IgD-negative memory B cell (primary cell): ENCODE results near the gene SNAP47. TPM values are rescaled to one million over a fixed set of nuclear protein-coding genes. Genes with fewer than 3 reads are reported as not detected.
A peak's percentile ranks its signal among the peaks of the same experiment; 100 is the strongest.
"Not testable (repeated sequence)": the region's sequence is repeated elsewhere in the genome, so short reads cannot be mapped to it uniquely, and the experiment has no call there.

ENCODE experiments used
- H3K27ac Mint-ChIP-seq, 3 donors: one replicate each; pipeline ENCODE4 v1.8.0; 2020 to 2022; ENCODE audit warnings: mild to moderate bottlenecking in 3 of 3, mixed read lengths in 3 of 3, moderate library complexity in 1 of 3
- H3K27me3 Mint-ChIP-seq: one replicate; pipeline ENCODE4 v1.8.0; 2021; ENCODE audit warnings: mixed read lengths
- H3K36me3 Mint-ChIP-seq: one replicate; pipeline ENCODE4 v1.8.0; 2020; ENCODE audit warnings: mild to moderate bottlenecking, mixed read lengths
- H3K4me1 Mint-ChIP-seq, 3 donors: one replicate each; pipeline ENCODE4 v1.8.0; 2020 to 2022; ENCODE audit warnings: mixed read lengths in 3 of 3, mild to moderate bottlenecking in 1 of 3
- H3K4me3 Mint-ChIP-seq, 4 donors: one replicate each; pipeline ENCODE4 v1.8.0; 2020 to 2022; ENCODE audit warnings: mild to moderate bottlenecking in 4 of 4, mixed read lengths in 4 of 4, moderate library complexity in 3 of 4
- H3K9me3 Mint-ChIP-seq, 3 donors: one replicate each; pipeline ENCODE4 v1.8.0; 2020 to 2021; ENCODE audit warnings: mixed read lengths in 3 of 3, mild to moderate bottlenecking in 1 of 3
- polyA plus RNA-seq: library from polyadenylated mRNA; unstranded; fragments of 300-500 nt; fragmentation: Illumina TruSeq; gene quantifications from one replicate; pipeline ENCODE4 v1.2.3, GENCODE V29; 2021

SNAP47 gene
- polyA plus RNA-seq, result 42.9 TPM

- Mint-ChIP-seq H3K27me3 (no peaks in the 10 kb centered on the region), H3K27ac (peak within 1 kb of the TSS; percentile 76 to 90 (median 86)), H3K4me1 (peaks cover 26 to 28% (median 27%) of the 10 kb centered on the region in 3 donors), H3K36me3 (peaks cover 1% of the 10 kb centered on the region), H3K9me3 (no peaks in the 10 kb centered on the region), H3K4me3 (peak within 1 kb of the TSS; percentile 86 to 95 (median 94))
Observed at GRCh38 chr1:227734856-227735538, at the start of gene SNAP47, which contains the start of gene JMJD4. Gene SNAP47 (plus strand): TSS chr1:227735435. CDS start chr1:227747737, 12,302 bp downstream. Gene JMJD4 (minus strand): TSS chr1:227735302. CDS start chr1:227735273, 29 bp downstream.

GRCh38 chr1:227685807-227686206 lies 49.4 kb upstream of the SNAP47 start:
- H3K4me1 Mint-ChIP-seq, result no peaks in the 10 kb centered on the region
- peak overlapping the region in 1 of 4 donors; percentile 0 for H3K4me3 Mint-ChIP-seq
- H3K27me3 Mint-ChIP-seq, result no peaks in the 10 kb centered on the region
- peaks cover 1% of the 10 kb centered on the region for H3K36me3 Mint-ChIP-seq
- H3K27ac Mint-ChIP-seq, result no peak overlapping the region
- H3K9me3 Mint-ChIP-seq, result peaks cover 19 to 52% (median 42%) of the 10 kb centered on the region in 3 donors

GRCh38 chr1:227697321-227697864 lies 37.8 kb upstream of the SNAP47 start:
- H3K4me3 Mint-ChIP-seq, result no peak overlapping the region
- H3K27ac Mint-ChIP-seq, result no peak overlapping the region
- peaks cover 4% of the 10 kb centered on the region for H3K36me3 Mint-ChIP-seq
- peaks cover 32 to 52% (median 46%) of the 10 kb centered on the region in 3 donors for H3K9me3 Mint-ChIP-seq
- H3K27me3 Mint-ChIP-seq, result no peaks in the 10 kb centered on the region
- no peaks in the 10 kb centered on the region for H3K4me1 Mint-ChIP-seq

- not testable (repeated sequence) for H3K36me3 Mint-ChIP-seq, H3K27ac Mint-ChIP-seq, H3K27me3 Mint-ChIP-seq, H3K4me1 Mint-ChIP-seq
- peak overlapping the region in 1 of 4 donors; percentile 24 for H3K4me3 Mint-ChIP-seq
- peaks cover 27 to 57% (median 45%) of the 10 kb centered on the region in 3 donors for H3K9me3 Mint-ChIP-seq
Observed at GRCh38 chr1:227701631-227702030, 33.6 kb upstream of the SNAP47 start.

GRCh38 chr1:227707846-227708245 lies 27.4 kb upstream of the SNAP47 start:
- Mint-ChIP-seq H3K27ac (no peak overlapping the region), H3K27me3 (no peaks in the 10 kb centered on the region), H3K9me3 (peaks cover 2 to 38% (median 32%) of the 10 kb centered on the region in 3 donors), H3K4me3 (no peak overlapping the region), H3K4me1 (peaks cover 4 to 7% (median 5%) of the 10 kb centered on the region in 3 donors), H3K36me3 (peaks cover 7% of the 10 kb centered on the region)

- Mint-ChIP-seq H3K9me3 (peaks cover 2 to 33% (median 21%) of the 10 kb centered on the region in 3 donors), H3K4me1 (peaks cover 4 to 7% (median 5%) of the 10 kb centered on the region in 3 donors)
Observed at GRCh38 chr1:227709451-227709850, 25.8 kb upstream of the SNAP47 start.

GRCh38 chr1:227710474-227710873 lies 24.8 kb upstream of the SNAP47 start:
- H3K27ac Mint-ChIP-seq, H3K4me1 Mint-ChIP-seq, H3K27me3 Mint-ChIP-seq, H3K4me3 Mint-ChIP-seq, H3K36me3 Mint-ChIP-seq: not testable (repeated sequence)
- H3K9me3 Mint-ChIP-seq, result peaks cover 6 to 39% (median 22%) of the 10 kb centered on the region in 3 donors

More at GRCh38 chr1:227709451-227709850, 25.8 kb upstream of the SNAP47 start:
- H3K27ac Mint-ChIP-seq, result no peak overlapping the region
- no peak overlapping the region for H3K4me3 Mint-ChIP-seq
- H3K36me3 Mint-ChIP-seq, result peaks cover 7% of the 10 kb centered on the region
- no peaks in the 10 kb centered on the region for H3K27me3 Mint-ChIP-seq

GRCh38 chr1:227712648-227713047 lies 22.6 kb upstream of the SNAP47 start:
- Mint-ChIP-seq H3K27me3 (no peaks in the 10 kb centered on the region), H3K36me3 (peaks cover 10% of the 10 kb centered on the region), H3K4me3 (no peak overlapping the region), H3K9me3 (peaks cover 6 to 45% (median 29%) of the 10 kb centered on the region in 3 donors), H3K27ac (no peak overlapping the region), H3K4me1 (peaks cover 4 to 5% (median 5%) of the 10 kb centered on the region in 3 donors)

GRCh38 chr1:227718932-227719331 lies 16.3 kb upstream of the SNAP47 start:
- Mint-ChIP-seq H3K27me3 (peaks cover 2% of the 10 kb centered on the region), H3K4me3 (no peak overlapping the region), H3K27ac (no peak overlapping the region), H3K36me3 (peaks cover 4% of the 10 kb centered on the region), H3K4me1 (no peaks in the 10 kb centered on the region), H3K9me3 (peaks cover 13 to 64% (median 47%) of the 10 kb centered on the region in 3 donors)

- H3K27me3 Mint-ChIP-seq, result peaks cover 2% of the 10 kb centered on the region
- no peak overlapping the region for H3K4me3 Mint-ChIP-seq
- peaks cover 13 to 37% (median 34%) of the 10 kb centered on the region in 3 donors for H3K9me3 Mint-ChIP-seq
- no peak overlapping the region for H3K27ac Mint-ChIP-seq
- no peaks in the 10 kb centered on the region for H3K36me3 Mint-ChIP-seq
- H3K4me1 Mint-ChIP-seq, result peaks cover 0 to 11% (median 8%) of the 10 kb centered on the region in 3 donors
Observed at GRCh38 chr1:227723474-227723873, 11.8 kb upstream of the SNAP47 start.

- Mint-ChIP-seq H3K4me3 (peak overlapping the region in 1 of 4 donors; percentile 63), H3K9me3 (peaks cover 13 to 28% (median 24%) of the 10 kb centered on the region in 3 donors), H3K27me3 (peaks cover 2% of the 10 kb centered on the region), H3K27ac (no peak overlapping the region), H3K36me3 (no peaks in the 10 kb centered on the region), H3K4me1 (peaks cover 0 to 20% (median 14%) of the 10 kb centered on the region in 3 donors)
Observed at GRCh38 chr1:227725046-227725445, 10.2 kb upstream of the SNAP47 start.

- H3K4me3 Mint-ChIP-seq, result peak overlapping the region; percentile 19 to 90 (median 44)
- no peak overlapping the region for H3K27ac Mint-ChIP-seq
Observed at GRCh38 chr1:227726318-227726717, 8.9 kb upstream of the SNAP47 start.

GRCh38 chr1:227726924-227727599 lies 8.2 kb upstream of the SNAP47 start:
- no peaks in the 10 kb centered on the region for H3K36me3 Mint-ChIP-seq
- H3K27me3 Mint-ChIP-seq, result peaks cover 2% of the 10 kb centered on the region
- peaks cover 5 to 23% (median 16%) of the 10 kb centered on the region in 3 donors for H3K4me1 Mint-ChIP-seq
- peak overlapping the region; percentile 63 to 90 (median 83) for H3K4me3 Mint-ChIP-seq
- peaks cover 7 to 11% (median 11%) of the 10 kb centered on the region in 3 donors for H3K9me3 Mint-ChIP-seq
- peak overlapping the region in 1 of 3 donors; percentile 19 for H3K27ac Mint-ChIP-seq

More at GRCh38 chr1:227726318-227726717, 8.9 kb upstream of the SNAP47 start:
- H3K27me3 Mint-ChIP-seq, result peaks cover 2% of the 10 kb centered on the region
- peaks cover 10 to 17% (median 17%) of the 10 kb centered on the region in 3 donors for H3K9me3 Mint-ChIP-seq
- H3K36me3 Mint-ChIP-seq, result no peaks in the 10 kb centered on the region
- peaks cover 5 to 23% (median 16%) of the 10 kb centered on the region in 3 donors for H3K4me1 Mint-ChIP-seq

- H3K27ac Mint-ChIP-seq, result peak overlapping the region in 2 of 3 donors; percentile 17 to 82
- H3K9me3 Mint-ChIP-seq, result peaks cover 1 to 5% (median 5%) of the 10 kb centered on the region in 3 donors
- peak overlapping the region; percentile 81 to 95 (median 90) for H3K4me3 Mint-ChIP-seq
- H3K36me3 Mint-ChIP-seq, result no peaks in the 10 kb centered on the region
- peaks cover 2% of the 10 kb centered on the region for H3K27me3 Mint-ChIP-seq
- H3K4me1 Mint-ChIP-seq, result peaks cover 5 to 23% (median 16%) of the 10 kb centered on the region in 3 donors
Observed at GRCh38 chr1:227728059-227728891, 7.0 kb upstream of the SNAP47 start.
